ENCODE results near the gene GEMIN7. TPM values are rescaled to one million over a fixed set of nuclear protein-coding genes. Genes with fewer than 3 reads are reported as not detected.

The GEMIN7 gene
- total and polyA plus RNA-seq, 12 donors, result 10.7 to 38.2 (median 14.8) TPM

- no peak for DNase-seq
- no peak overlapping the region for H3K4me3 ChIP-seq
- H3K36me3 ChIP-seq, result peaks cover 0 to 14% (median 0%) of the 10 kb centered on the region in 9 donors
- H3K27me3 ChIP-seq, result no peaks in the 10 kb centered on the region
- H3K27ac ChIP-seq, result no peak overlapping the region
- 70% methylated on average over 13 of the region's 13 CpGs for WGBS, 2 donors
- intact Hi-C loops (cut with DNase I), result no loop called here
- peaks cover 0 to 6% (median 2%) of the 10 kb centered on the region in 9 donors for H3K4me1 ChIP-seq
- peak in 2 of 9 donors; percentile 8 to 10 for TF ChIP-seq CTCF (IDR thresholded peaks at IDR 0.05)
- ATAC-seq, result peak in 1 of 8 donors; percentile 31
- H3K9me3 ChIP-seq, result no peaks in the 10 kb centered on the region
These were observed 52.0 kb downstream of the GEMIN7 start for GRCh38 chr19:45130888-45131615.

- Histone ChIP-seq H3K27me3 (no peaks in the 10 kb centered on the region), H3K4me1 (peaks cover 6 to 28% (median 21%) of the 10 kb centered on the region in 9 donors), H3K27ac (no peak overlapping the region), H3K9me3 (no peaks in the 10 kb centered on the region), H3K4me3 (no peak overlapping the region), H3K36me3 (peaks cover 0 to 11% (median 0%) of the 10 kb centered on the region in 9 donors)
- no peak for TF ChIP-seq CTCF (IDR thresholded peaks at IDR 0.05)
- no peak for ATAC-seq
- 86 to 88% methylated on average over 8 of the region's 8 CpGs for WGBS, 2 donors
- no peak for DNase-seq
- intact Hi-C loops (cut with DNase I), result no loop called here
These were observed 54.6 kb downstream of the GEMIN7 start for GRCh38 chr19:45133661-45134060.

- Histone ChIP-seq H3K27ac (no peak overlapping the region), H3K4me1 (peaks cover 6 to 28% (median 21%) of the 10 kb centered on the region in 9 donors), H3K36me3 (peaks cover 0 to 7% (median 0%) of the 10 kb centered on the region in 9 donors), H3K4me3 (no peak overlapping the region), H3K9me3 (no peaks in the 10 kb centered on the region), H3K27me3 (no peaks in the 10 kb centered on the region)
- intact Hi-C loops (cut with DNase I), result no loop called here
- TF ChIP-seq CTCF (IDR thresholded peaks at IDR 0.05), result no peak
- DNase-seq (no peak), ATAC-seq (no peak)
- WGBS, 2 donors, result 94 to 96% methylated on average over 21 of the region's 21 CpGs
These were observed 56.3 kb downstream of the GEMIN7 start for GRCh38 chr19:45135176-45135885.

- DNase-seq (no peak), ATAC-seq (peak in 5 of 8 donors; percentile 3 to 28 (median 13))
- intact Hi-C loops (cut with DNase I), result loop anchor here in 1 of 10 donors (2.0 kb wide), 1 partner anchor 44 kb away; the partner anchor contains the start of gene PPP1R37
- H3K4me3 ChIP-seq, result peak overlapping the region in 3 of 10 donors; percentile 5 to 34 (median 10)
- no peaks in the 10 kb centered on the region for H3K9me3 ChIP-seq
- no peak for TF ChIP-seq CTCF (IDR thresholded peaks at IDR 0.05)
- no peaks in the 10 kb centered on the region for H3K27me3 ChIP-seq
- WGBS, 2 donors, result 57 to 68% methylated on average over 12 of the region's 12 CpGs
- H3K36me3 ChIP-seq, result peaks cover 0 to 19% (median 0%) of the 10 kb centered on the region in 9 donors
- H3K27ac ChIP-seq, result peak overlapping the region in 9 of 10 donors; percentile 44 to 70 (median 65)
- H3K4me1 ChIP-seq, result peaks cover 6 to 28% (median 21%) of the 10 kb centered on the region in 9 donors
These were observed 57.6 kb downstream of the GEMIN7 start for GRCh38 chr19:45136507-45137178.

Measured in heart right ventricle (tissue), 16 donors.